RWPE1 (cell line): Measurements from ENCODE around the gene ACOD1.

ENCODE experiments used
- CTCF ChIA-PET: fragments of 350-600 bp; sonication (Branson Sonifier 250); formaldehyde crosslinking; extraction: SDS; loops from one replicate; lab custom pipeline; 2021; lab: Yijun Ruan, JAX
- POLR2A ChIA-PET: fragments of 400-600 bp; formaldehyde crosslinking; extraction: SDS; loops from one replicate; lab custom pipeline; 2020; ENCODE audit warnings: antibody characterized with exemption; ENCODE audit not compliant: low non-redundant PET; lab: Yijun Ruan, JAX
- DNase-seq: peaks from one replicate; pipeline ENCODE4 v3.0.0; 2012; ENCODE audit warnings: low spot score
- H3K27ac ChIP-seq: fragments of 450-650 bp; 2 replicates; pipeline ENCODE4 v1.5.1; 2017
- CTCF ChIP-seq: fragments of 450-650 bp; conservative IDR thresholded peaks from 2 replicates; pipeline ENCODE4 v1.5.1; 2017; ENCODE audit warnings: low read depth, mild to moderate bottlenecking

The ACOD1 gene

GRCh38 chr13:76934671-76935070 lies 13.6 kb upstream of the ACOD1 start:
- no peak for TF ChIP-seq CTCF
- H3K27ac ChIP-seq = no peak overlapping the region
- CTCF ChIA-PET = interaction anchor here (1.0 kb wide), 1 partner anchor 45 kb away, joined by 3 read pairs; no protein-coding TSS in a partner anchor
- no peak for DNase-seq
- POLR2A ChIA-PET = no interaction called here

DNA sequence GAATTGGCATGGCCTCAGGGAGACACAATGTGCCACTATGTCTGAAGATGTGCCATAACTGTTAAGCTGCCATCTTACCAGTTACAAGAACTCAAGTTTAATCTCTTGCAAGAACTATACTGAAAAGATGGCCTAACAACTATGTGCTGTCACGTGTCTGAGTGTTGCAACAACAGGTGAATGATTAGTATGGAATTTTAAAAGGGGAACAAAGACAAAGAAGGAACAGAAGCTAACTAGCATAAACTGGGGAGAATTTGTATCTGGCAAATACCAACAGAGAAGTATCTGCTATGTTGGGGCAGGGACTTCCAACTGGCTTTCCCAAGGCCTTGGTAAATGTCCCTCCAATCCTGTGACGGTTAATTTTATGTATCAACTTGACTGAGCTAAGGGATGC lies 11.5 kb upstream of the ACOD1 start:
- H3K27ac ChIP-seq = no peak overlapping the region
- CTCF ChIA-PET = no interaction called here
- peak; percentile 22 for DNase-seq
- POLR2A ChIA-PET = no interaction called here
- TF ChIP-seq CTCF = no peak

DNA sequence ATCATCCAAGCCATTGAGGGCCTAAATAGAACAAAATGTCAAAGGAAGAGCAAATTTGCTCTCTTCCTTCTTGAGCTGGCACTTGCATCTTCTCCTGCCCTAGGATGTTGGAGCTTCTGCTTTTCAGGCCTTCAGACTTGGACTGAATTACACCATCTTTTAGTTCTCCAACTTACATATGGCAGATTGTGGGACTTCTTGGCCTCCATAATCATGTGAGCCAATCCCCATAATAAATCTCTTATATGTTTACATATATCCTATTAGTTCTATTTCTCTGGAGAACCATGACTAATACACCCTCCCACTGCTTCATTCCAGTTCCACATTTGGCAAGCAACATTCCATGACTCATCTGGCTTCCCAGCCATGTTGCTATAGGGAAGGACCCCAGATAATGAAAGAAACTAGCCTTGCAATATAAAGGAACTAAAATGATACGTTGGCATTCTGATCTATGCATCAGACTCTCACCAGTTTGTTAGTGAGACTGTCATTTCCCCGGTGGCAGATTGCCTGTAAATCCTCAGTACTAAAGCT lies 11.0 kb upstream of the ACOD1 start:
- peak overlapping the region; percentile 75 for H3K27ac ChIP-seq
- no peak for TF ChIP-seq CTCF
- DNase-seq = peak; percentile 90
- ChIA-PET POLR2A (no interaction called here), CTCF (interaction anchor here (0.5 kb wide), 1 partner anchor 1519 kb away, joined by 5 read pairs; no protein-coding TSS in a partner anchor)

- TF ChIP-seq CTCF = no peak
- H3K27ac ChIP-seq = no peak overlapping the region
- DNase-seq = peak; percentile 30
These were observed 9.1 kb upstream of the ACOD1 start for GRCh38 chr13:76939215-76939614.

GRCh38 chr13:76942363-76942762 lies 5.9 kb upstream of the ACOD1 start:
- no peak overlapping the region for H3K27ac ChIP-seq
- DNase-seq = no peak
- ChIA-PET CTCF (no interaction called here), POLR2A (no interaction called here)
- no peak for TF ChIP-seq CTCF

More at GRCh38 chr13:76939215-76939614, 9.1 kb upstream of the ACOD1 start:
- ChIA-PET POLR2A (no interaction called here), CTCF (interaction anchor here (0.6 kb wide), 3 partner anchors 63 to 127 kb away, joined by 3 to 5 read pairs (median 3); no protein-coding TSS in a partner anchor)

- POLR2A ChIA-PET = no interaction called here
- CTCF ChIA-PET = no interaction called here
- no peak for DNase-seq
- H3K27ac ChIP-seq = no peak overlapping the region
- no peak for TF ChIP-seq CTCF
These were observed 4.7 kb upstream of the ACOD1 start for GRCh38 chr13:76943646-76944045.
